Brain microvascular endothelial cell (primary cell): ENCODE data around the gene ZIC2.

Experiments used
- DNase-seq: peaks from one replicate; pipeline ENCODE4 v3.0.0-alpha.2; 2020
- H3K27ac ChIP-seq: fragments of 250-450 bp; sonication (Bioruptor Pico); 2 replicates; pipeline ENCODE4 v1.5.1; 2020; ENCODE audit warnings: mild to moderate bottlenecking, moderate library complexity
- H3K27me3 ChIP-seq: fragments of 250-450 bp; sonication (Bioruptor Pico); replicated peaks from 2 replicates; pipeline ENCODE4 v1.5.1; 2020; ENCODE audit warnings: mild to moderate bottlenecking
- H3K36me3 ChIP-seq: fragments of 250-450 bp; sonication (Bioruptor Pico); replicated peaks from 2 replicates; pipeline ENCODE4 v1.5.1; 2020; ENCODE audit warnings: mild to moderate bottlenecking
- H3K4me3 ChIP-seq: 2 replicates; pipeline ENCODE4 v1.5.1; 2011; ENCODE audit warnings: low read depth, mild to moderate bottlenecking, control low read depth, low read length, moderate library complexity
- in situ Hi-C: cut with HindIII; loops from 2 replicates; pipeline ENCODE4 v1.10.0; 2017; ENCODE audit warnings: low sequenced_read_pairs, low pct_ligation_motif_present
- TF ChIP-seq, protein P1 (sequence below): IDR thresholded peaks from 2 replicates; pipeline ENCODE4 v1.5.1; 2011; ENCODE audit warnings: low read depth, mild to moderate bottlenecking, moderate library complexity, low read length, control low read depth, inconsistent platforms; ENCODE audit errors: missing control alignments

The ZIC2 gene

DNA sequence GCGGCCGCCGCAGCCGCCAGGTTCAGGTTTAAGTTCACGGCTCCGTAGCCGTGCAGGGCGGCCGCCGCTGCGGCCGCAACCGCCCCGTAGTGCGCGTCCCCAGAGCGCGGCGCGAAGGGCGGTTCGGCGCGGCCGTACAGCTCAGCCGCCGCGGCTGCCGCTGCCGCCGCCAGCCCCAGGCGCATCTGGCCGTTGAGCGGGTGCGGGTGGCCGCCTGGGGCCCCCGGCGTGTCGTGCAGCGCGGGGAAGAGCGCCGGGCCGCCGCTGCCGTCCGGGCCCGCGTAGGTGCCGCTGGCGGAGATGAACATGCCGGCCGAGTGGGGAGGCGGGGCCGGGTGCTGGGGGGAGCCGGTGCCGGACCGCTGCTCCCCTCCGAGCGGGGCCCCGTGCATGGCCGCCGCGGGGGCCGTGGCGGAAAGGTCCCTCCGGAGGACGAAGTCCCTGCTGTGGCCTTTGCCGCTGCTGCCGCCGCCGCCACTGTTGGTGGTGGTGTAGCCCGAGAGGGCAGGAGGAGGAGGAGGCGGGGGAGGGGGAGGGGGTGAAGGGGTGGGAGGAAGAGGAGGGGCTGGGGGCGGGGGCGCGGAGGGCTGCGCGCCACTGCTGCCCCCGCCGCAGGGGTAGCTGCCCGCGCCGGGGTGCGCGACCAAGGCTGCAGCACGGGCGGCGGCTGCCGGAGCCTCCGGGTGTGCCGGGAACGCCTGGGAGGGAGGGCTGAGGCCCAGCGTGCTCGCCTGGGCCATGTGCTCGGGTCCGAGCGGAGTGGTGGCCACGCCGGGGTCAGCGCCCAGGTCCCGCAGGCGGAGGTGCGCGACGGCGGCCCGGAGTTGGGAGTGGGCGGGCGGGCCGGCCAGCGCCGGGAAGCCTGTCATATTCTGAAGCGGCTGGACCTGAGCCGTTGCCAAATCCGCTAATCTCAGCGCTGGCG lies 10.7 kb upstream of the ZIC2 start:
- Histone ChIP-seq H3K36me3 (no peaks in the 10 kb centered on the region), H3K27me3 (peaks cover 16% of the 10 kb centered on the region), H3K27ac (no peak overlapping the region), H3K4me3 (peak overlapping the region; percentile 34)
- no peak for DNase-seq
- in situ Hi-C loops: no loop called here
- TF ChIP-seq, protein P1, sequence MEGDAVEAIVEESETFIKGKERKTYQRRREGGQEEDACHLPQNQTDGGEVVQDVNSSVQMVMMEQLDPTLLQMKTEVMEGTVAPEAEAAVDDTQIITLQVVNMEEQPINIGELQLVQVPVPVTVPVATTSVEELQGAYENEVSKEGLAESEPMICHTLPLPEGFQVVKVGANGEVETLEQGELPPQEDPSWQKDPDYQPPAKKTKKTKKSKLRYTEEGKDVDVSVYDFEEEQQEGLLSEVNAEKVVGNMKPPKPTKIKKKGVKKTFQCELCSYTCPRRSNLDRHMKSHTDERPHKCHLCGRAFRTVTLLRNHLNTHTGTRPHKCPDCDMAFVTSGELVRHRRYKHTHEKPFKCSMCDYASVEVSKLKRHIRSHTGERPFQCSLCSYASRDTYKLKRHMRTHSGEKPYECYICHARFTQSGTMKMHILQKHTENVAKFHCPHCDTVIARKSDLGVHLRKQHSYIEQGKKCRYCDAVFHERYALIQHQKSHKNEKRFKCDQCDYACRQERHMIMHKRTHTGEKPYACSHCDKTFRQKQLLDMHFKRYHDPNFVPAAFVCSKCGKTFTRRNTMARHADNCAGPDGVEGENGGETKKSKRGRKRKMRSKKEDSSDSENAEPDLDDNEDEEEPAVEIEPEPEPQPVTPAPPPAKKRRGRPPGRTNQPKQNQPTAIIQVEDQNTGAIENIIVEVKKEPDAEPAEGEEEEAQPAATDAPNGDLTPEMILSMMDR: no peak

DNA sequence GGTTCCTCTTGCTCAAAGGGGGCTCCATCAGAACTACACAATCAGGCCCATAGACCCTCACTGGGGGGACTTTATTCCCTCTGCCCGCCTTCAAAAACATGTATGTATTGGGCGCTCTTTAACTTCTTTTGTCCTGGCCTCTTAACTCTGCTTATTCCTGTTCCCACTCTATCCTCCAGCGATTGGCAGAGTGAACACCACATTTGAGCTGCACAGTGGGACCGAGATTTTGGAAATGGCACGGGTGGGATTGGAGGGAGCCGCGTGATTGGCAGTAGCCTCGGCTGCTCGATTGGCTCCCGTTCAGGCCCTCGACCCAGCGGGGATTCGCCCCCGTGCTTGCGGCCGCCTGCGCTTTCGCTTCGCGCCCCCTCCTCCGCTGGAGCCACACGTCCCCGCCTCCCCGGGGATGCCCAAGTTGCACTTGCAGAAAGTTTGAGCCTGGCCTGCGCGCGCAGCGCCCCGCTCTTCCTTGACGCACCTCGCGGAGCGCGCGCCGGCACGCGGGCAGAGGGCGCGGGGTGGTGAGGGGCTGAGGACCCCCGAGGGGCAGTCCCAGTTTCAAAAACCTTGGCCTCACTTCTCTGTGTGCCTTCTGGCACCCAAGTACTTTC lies 9.9 kb upstream of the ZIC2 start, which contains the start of gene ZIC5:
TSS of gene ZIC5 (minus strand) at position 192 of the 614 bp plus-strand sequence. CDS start at position 28, 164 bp downstream.
- in situ Hi-C loops: no loop called here
- Histone ChIP-seq H3K27me3 (peaks cover 16% of the 10 kb centered on the region), H3K4me3 (peak within 1 kb of the TSS; percentile 34), H3K27ac (no peak within 1 kb of the TSS), H3K36me3 (no peaks in the 10 kb centered on the region)
- no peak for DNase-seq
- TF ChIP-seq, protein P1: no peak

DNA sequence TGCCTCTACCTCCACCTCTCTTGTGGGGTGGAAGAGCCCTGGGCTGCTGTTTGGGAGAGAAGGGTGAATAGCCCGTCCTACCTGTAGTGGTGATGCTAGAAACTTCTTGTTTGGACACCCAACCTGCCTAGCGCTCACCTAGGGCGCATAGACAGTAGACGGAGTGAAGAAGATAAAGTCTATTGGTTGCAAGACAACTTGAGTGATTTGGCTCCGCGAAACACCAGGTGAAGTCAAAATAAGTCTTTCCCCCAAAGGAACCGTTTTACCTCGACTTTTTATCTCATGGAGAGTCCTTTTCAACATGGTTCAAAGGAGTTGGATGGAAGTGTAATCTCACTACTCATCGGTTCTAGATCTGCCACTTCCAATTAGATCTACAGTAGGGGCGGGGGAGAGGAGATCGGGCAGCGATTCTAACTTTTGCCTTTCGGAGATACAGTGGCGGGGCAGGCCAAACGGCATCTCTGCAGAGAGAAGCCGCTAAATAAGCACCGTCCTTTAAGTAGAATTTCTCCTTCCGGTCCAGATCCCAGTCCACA lies 9.3 kb upstream of the ZIC2 start:
- Histone ChIP-seq H3K27me3 (peaks cover 16% of the 10 kb centered on the region), H3K36me3 (no peaks in the 10 kb centered on the region), H3K27ac (no peak overlapping the region), H3K4me3 (no peak overlapping the region)
- in situ Hi-C loops: no loop called here
- no peak for DNase-seq
- TF ChIP-seq, protein P1: no peak

DNA sequence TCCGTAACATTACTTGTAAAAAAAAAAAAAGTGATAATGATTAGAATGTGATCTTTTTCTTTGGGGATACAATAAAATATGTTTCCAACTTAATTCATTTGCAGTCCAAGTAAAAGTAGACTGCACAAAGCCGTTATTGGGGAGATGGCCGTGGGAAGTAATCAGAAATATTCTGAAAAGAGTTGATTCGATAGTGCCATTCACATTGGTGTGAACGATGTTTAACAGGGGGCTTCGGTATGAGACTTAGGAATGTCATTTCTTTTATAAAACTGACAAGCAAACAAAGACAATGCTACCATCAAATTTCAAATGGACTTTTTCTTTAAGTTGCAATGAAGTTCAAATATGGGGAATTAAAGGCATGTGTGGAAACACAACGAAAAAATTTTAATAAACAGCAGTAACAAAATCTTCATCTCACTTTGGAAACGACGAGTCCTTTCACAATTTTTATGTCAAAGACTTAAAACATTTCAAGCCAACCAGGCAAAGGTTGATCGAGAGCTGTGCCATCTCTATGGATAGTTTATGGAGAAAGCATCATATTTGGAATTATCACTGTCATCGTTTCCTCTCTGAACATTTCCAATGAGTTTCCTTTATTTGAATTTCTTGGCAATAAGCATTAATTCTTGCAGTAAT lies 8.3 kb upstream of the ZIC2 start:
- no peak for DNase-seq
- TF ChIP-seq, protein P1: no peak
- Histone ChIP-seq H3K27ac (no peak overlapping the region), H3K27me3 (peaks cover 16% of the 10 kb centered on the region), H3K4me3 (no peak overlapping the region), H3K36me3 (no peaks in the 10 kb centered on the region)
- in situ Hi-C loops: no loop called here

DNA sequence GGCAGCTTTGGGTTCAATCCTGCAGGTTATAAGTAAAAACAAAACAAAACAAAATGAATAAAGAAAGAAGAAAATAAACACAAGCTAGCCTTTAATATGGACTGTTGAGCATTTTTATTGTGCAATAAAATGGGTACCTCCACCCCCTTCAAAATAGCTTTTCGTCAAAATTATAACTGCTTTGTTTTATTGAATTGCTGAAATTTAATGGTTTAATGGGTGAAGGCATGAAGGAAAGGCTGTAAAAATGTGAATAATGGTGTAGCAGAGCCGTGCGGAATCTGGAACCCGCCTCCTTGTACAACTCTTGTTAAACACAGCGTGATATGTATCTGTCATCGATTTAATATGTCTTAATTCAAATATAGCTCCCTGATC lies 7.8 kb upstream of the ZIC2 start:
- Histone ChIP-seq H3K4me3 (no peak overlapping the region), H3K27me3 (peaks cover 16% of the 10 kb centered on the region), H3K27ac (no peak overlapping the region), H3K36me3 (no peaks in the 10 kb centered on the region)
- TF ChIP-seq, protein P1: no peak
- DNase-seq: no peak
- in situ Hi-C loops: no loop called here
